ENCODE measurements around the gene SLC26A6. TPM values are rescaled to one million over a fixed set of nuclear protein-coding genes. Genes with fewer than 3 reads are reported as not detected.

The SLC26A6 gene
- total RNA-seq, 1 donor from 2014 or later = 8.4 TPM

DNA sequence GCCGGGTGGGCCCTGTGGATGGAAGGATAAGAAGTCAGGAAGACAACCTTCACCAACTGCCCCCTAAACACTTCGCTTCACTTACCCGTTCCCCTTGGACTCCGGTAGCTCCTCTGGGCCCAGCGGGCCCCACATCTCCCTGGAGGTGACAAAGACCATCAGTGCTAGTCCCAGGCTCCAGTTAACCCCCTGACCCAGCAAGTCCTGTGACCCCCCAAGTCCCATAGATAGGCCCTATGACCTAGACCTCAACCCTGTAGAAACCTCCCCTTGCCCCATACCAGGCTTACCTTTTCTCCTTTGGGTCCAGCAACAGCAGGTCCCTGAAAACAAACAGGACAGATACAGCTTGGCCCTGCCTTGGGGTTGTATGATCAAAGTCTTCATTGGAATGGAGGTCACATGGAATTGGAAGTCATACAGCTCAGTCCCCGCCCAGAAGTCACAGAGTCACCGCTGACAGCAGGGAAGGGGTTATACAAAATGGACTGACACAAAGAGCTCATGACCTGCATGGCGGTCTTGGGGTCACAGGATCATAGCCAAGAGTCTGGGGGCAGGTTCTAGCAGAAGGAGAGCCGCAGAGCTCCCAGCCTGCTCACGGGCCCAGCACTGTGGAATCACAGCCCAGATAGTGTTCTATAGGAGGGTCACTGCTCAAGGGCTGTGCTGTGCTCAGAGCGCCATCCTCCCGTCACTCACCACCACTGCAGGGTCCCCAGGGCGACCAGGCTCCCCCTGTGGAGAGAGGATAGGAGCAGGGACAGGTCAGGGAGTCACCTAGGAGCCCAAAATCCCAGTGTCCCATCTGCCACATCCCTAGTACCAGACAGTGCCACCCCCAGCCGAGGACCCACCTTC is 53.4 kb downstream of the SLC26A6 start:
- peak; percentile 85 for ATAC-seq
- no peak for DNase-seq (ENCODE audit: low spot score)

DNA sequence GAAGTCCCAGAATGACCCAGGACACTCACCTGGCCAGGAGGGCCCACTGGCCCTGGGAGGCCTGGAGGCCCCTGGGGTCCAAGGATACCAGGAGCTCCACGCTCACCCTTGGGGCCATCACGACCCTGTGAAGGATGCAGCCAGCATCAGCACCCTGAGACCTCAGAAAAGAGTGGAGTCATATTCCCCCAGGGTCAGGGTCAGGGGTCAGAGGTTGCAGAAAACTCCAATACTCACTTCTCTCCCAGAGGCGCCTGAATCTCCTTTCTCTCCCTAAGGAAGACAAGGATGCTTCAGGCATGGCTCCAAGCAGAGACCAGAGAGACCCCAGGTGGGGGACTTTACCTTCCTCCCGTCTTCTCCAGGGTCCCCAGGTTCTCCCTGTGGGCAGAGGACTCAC is 58.6 kb downstream of the SLC26A6 start:
- ATAC-seq (no peak), DNase-seq (ENCODE audit: low spot score) (no peak)

Other genes starting within 250 kb of the SLC26A6 start
- 142 TPM for gene PLXNB1, start 205.4 kb downstream of the SLC26A6 start, total RNA-seq
- 9.2 TPM for gene CCDC51, start 195.3 kb downstream of the SLC26A6 start, total RNA-seq
- gene TMA7, start 195.2 kb downstream of the SLC26A6 start, total RNA-seq = 69.3 TPM
- 3.3 TPM for gene ATRIP, start 188.7 kb downstream of the SLC26A6 start, total RNA-seq
- gene SHISA5, start 131.3 kb downstream of the SLC26A6 start, total RNA-seq = 97.9 TPM
- 1.3 TPM for gene PFKFB4, start 78.7 kb downstream of the SLC26A6 start, total RNA-seq
- not detected for gene UCN2, start 71.7 kb downstream of the SLC26A6 start, total RNA-seq
- gene COL7A1, start 40.1 kb downstream of the SLC26A6 start, total RNA-seq = 2.5 TPM
- 232 TPM for gene UQCRC1, start 25.8 kb downstream of the SLC26A6 start, total RNA-seq
- not detected for gene TMEM89, start 13.7 kb downstream of the SLC26A6 start, total RNA-seq
- gene CELSR3, start 27.4 kb upstream of the SLC26A6 start, total RNA-seq = 0.45 TPM
- gene NCKIPSD, start 50.5 kb upstream of the SLC26A6 start, total RNA-seq = 12.0 TPM
- gene IP6K2, start 81.8 kb upstream of the SLC26A6 start, total RNA-seq = 31.1 TPM
- 46.6 TPM for gene PRKAR2A, start 212.4 kb upstream of the SLC26A6 start, total RNA-seq

All from left lobe of liver (tissue), 2 donors.